RPMI7951 (cell line): ENCODE data around the gene KLF6. TPM values are rescaled to one million over a fixed set of nuclear protein-coding genes. Genes with fewer than 3 reads are reported as not detected.

Experiments used
- DNase-seq: peaks from one replicate; pipeline ENCODE4 v3.0.0-alpha.2; 2012; ENCODE audit warnings: low read depth
- total RNA-seq: library from RNA; depleted of rRNA; stranded (reverse); fragments of >200 nt; shearing (Covaris generic); gene quantifications from 2 replicates; pipeline ENCODE4 v1.2.3, GENCODE V29; 2014

KLF6 gene
- total RNA-seq, 1 experiment from 2014 or later, result 23.3 TPM

DNA sequence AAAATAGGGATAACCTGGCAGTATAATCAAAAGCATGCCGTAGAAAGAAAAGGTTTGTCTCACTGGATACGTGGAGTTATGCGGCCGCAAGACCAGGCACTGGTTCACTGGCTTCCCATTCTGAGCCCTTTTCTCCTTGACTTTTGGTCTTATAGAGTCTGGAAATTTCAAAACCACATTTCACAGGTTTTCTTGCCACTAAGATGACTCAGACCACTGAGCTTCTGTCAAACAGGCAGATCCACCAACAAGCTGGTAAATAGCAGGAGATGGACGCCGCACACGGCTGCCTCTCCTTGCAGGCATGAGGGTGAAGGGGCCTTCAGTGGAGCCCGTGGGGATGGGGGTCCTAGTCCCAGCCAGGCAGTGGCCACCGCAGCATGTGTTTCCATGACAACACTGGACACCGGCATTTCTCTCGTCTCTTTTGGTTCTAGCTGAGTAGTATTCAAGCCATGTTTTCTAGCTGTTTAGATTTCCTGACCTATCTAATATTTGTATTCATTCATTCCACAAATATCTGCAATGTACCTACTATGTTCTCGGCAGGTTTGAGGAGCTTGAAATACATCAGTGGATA is 55.5 kb downstream of the KLF6 start:
- peak; percentile 88 for DNase-seq

GRCh38 chr10:3728563-3728962 is 56.4 kb downstream of the KLF6 start:
- DNase-seq, result no peak

GRCh38 chr10:3727268-3727667 is 57.7 kb downstream of the KLF6 start:
- no peak for DNase-seq
